ENCODE measurements around the gene KCND2.
"Not testable (repeated sequence)": the region's sequence is repeated elsewhere in the genome, so short reads cannot be mapped to it uniquely, and the experiment has no call there.

The KCND2 gene

DNA sequence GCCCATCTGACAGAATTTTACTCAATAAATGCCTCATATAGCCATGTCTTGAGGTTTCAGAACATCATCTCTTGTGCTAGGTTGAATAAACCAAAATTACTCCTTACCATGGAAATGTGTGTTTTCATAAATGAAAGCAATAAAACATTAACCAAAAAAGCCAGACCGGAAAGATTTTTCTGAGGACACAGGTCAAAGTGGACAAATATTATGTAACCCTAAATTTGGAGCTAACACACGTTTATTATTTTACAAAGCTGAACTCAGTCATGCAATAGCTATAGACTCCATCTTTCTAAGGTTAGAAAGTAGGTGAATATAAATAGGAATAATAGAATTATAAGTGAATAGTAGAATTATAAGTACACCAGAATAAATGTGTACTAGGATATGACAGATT lies 315.9 kb downstream of the KCND2 start:
- DNase-seq = no peak

DNA sequence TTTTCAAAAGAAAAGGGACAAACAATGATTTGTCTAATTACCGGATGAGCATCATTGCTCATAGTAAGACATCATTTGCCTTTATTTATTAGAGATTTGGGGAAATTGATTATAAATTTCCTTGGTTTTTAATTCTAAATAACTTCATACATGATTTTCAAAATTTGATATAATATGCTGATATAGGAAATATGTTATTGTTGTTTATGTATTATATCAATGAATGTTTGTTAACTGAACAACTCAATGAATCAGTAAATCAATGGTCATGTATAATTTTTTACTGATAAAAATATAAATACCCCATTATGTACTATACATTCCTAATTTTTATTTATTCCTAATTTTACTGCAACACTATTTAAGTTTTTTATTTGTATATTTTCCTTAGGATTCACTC lies 327.6 kb downstream of the KCND2 start:
- no peak for DNase-seq

DNA sequence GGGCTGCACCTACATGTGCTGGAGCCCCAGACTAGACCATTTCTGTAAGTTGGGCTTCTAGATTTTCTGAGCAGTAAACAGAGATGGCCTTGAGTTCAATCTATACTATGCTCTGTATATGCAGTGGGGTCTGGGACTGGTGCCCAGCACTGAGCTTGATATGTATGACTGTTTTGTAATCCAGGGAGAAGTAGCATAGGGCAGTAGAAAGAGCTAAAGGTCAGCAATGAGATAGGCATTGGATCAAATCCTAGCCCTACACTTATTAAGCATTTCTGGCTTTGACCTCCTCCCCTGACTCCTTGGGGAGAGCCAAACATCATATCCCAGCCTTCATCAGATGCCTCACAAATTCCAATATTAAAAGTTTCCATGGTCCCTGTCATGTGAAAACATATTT lies 330.4 kb downstream of the KCND2 start:
- DNase-seq = no peak

DNA sequence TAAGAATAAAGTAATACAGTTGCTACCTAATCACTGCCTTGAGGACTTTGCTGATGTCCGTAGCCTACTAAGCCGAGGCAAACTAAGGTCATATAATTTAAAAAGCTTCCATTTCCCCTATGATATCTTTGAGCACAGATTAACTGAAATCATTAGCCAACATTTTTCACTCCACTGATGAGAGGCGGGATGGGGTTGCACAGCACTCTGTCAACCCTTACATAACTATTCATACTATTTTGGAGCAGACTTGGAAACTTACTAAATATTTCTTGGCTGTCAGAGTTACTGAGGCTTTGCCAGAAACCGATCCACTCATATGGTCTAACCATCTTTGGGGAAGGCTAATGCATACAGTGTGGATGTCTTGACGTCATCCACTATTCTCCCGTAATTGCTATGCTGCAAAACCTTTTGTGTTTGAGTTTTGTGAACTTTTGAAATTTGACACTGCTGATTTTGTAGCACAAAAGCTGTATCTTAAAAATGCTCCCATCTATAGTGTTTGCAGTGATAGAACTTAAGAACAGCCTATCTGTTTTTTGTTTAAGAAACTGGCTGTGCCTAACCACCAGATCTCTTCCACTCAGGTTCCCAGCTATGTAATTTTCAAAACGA lies 336.3 kb downstream of the KCND2 start:
- no peak for DNase-seq

DNA sequence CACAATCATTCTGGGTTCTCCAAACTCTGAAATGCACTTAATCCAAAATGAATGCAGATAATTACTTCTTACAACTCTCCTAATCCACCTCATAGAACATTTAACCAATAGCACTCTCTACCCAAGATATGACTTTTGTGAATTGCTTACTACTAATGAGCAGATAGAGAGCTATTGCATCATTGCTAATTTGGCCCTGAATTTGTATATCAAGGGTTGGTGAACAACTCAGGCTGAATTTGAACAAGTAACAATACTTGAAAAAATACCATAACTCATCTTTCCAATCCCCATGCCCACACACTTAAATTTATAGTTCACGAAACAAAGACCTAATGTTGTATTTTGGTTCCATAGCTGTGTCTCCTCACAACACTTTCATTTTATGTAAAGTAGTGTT lies 339.0 kb downstream of the KCND2 start:
- no peak for DNase-seq

DNA sequence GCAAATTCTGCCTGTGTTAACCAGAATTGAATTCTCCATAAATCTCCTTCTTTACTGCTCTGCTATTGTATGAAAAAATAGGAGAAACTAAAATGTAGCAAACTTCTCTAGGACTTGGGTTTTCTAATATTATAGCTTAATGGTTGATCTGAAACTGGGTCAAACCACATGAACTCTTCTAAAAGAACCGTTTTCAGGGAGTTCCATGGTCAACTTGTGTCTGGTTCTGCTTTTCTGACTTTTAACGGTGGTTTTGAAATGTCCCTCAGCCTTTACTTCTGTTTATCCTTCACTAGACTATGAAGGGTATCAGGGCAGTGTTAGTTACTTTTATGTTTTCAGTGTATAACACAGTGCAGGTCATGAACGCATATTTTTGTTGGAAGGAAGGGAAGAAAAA lies 342.7 kb downstream of the KCND2 start:
- no peak for DNase-seq

DNA sequence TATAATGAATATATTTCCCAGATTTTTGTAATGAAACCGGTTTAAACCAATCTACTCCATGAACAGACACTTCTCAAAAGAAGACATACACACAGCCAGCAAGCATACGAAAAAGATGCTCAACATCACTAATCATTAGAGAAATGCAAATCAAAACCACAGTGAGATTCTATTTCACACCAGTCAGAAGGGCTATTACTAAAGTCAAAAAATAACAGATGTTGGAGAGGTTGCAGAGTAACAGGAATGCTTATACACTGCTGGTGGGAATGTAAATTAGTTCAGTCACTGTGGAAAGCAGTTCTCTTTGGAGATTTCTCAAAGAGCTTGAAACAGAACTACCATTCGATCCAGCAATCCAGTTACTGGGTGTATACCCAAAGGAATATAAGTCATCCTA lies 344.3 kb downstream of the KCND2 start:
- DNase-seq = no peak

DNA sequence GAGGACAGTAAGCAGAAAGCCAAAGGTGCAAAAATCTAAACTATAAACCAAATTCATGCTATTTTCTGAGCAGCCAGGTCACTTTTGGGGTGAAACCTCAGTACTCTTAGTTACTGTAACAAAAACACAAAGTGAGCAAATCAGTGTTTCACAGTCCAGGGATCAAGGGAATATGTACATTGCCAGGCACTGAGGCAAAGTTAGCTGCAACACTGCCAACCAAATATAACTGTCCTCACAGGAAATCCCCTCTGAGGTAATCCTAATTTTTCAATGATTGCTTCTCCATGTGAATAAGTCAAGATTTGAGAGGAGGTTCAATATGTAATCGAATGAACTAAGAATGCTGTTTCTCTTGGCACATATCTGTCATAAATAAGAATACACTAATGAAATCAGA lies 355.3 kb downstream of the KCND2 start:
- no peak for DNase-seq

DNA sequence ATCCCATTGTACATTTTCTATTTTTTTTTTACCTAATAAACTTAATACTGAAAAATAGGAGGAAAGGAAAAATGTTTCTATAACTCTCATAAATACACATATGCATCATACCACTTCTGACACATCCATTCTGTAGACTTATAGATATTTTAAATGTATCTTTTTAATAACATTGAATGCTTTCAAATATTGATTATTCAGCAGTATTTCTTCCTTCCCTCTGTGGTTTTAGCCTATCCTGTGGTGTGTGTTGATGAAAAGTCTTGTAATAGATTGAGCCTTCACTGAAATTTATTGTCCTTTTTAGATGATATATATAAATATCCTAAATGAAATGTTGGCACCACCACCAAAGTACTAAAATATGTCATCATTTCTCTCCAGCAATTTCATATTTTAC lies 366.9 kb downstream of the KCND2 start:
- no peak for DNase-seq

DNA sequence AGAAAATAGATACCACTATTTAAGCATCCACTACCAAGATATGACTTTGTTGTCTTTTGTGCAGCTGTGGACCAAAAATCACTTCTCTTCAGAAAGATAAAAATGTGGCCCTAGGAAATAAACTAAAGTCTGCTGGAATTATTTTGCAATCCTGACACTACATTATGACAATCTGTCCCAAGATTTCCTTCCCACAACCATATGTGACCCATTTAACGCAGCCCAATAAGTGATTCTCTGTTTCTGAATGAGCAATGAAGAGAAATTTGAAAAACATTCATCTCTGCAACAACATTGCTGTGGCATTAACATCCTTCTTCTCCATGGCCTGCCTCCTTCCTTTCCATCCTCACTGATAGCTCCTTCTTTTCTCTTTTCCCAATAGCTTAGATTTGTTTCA lies 373.0 kb downstream of the KCND2 start:
- no peak for DNase-seq

DNA sequence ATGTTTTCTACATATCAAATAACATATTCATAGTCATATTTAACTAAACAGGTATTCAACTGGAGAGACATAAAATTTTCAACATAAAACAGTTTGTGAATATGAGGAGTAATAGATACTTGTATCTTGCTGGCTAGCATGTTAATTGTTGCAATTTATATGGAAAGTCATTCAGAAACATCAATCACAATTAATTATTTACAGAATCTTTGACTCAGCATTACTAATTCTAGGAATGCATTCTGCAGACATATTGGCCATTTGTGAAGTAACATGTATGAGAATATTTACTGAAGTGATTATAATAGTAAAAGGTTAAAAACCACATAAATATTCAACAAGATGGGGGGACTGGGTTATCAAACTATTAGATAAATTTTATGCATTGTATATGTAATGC lies 381.3 kb downstream of the KCND2 start:
- DNase-seq = no peak

DNA sequence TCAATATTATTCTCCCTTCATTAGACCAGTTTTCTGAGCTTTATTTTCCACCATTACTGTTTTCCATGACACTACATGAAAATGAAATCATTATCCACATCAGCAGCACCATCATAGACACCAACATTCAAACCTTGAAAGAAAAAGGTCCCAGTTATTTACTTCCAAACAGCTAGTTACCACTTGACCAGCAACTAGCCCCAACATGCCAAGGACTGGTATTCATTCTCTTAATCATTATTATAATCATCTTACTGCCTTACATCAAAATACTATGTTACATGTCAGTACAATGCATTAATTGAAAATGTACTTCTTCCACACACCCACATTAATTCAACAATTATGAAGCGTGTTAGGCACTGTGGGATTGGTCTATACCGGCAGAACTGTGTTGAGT lies 385.5 kb downstream of the KCND2 start:
- no peak for DNase-seq

DNA sequence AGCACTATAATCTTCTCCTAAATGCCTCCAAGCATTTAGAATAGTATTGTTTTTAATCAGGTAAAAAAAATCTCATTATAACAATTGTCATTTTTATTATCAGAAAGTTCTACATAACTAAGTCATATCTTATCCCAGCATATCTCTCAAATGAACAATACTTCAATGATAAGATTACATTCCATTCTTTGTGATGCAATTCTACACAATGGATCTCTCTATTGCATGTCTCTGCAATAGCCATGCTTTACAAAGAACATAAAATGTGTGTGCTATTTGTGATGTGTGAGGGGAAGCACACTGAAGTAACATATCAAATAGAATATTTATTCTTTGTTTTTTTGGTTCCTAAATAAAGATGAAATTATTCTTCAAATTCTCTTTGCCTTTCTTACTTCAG lies 389.3 kb downstream of the KCND2 start:
- DNase-seq = no peak

DNA sequence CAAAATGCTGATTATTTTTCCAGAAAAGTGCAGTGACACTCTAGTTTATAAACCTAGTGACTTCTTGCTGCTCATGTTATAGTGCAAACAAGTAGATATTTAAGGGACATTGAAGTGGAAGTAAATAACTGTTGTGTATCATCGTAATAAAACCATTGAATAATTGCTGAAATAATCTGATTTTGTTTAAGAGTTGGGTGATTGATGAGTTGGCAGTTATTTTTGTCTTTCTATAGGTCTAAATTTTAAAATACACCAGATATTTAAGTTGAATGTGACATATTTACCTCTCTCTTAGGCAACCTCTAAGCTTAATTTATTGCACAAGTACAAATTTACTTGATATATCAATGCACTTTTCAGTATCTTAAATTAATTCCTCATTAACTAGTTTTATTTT lies 392.1 kb downstream of the KCND2 start:
- no peak for DNase-seq

DNA sequence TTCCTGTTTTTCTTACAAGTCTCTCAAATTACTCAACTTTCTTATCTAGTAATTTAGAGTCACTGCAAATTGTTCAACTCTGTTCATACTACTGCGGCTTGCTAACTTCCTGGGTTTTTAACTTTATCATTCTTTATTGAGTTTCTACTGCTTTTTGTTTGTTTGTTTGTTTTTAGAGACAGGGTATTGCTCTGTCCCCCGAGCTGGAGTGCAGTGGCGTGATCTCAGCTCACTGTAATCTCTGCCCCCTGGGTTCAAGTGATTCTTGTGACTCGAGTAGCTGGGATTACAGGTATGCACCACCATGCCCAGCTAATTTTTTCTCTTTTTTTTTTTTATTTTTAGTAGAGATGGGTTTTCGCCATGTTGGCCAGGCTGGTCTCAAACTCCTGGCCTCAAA lies 402.1 kb downstream of the KCND2 start:
- no peak for DNase-seq

DNA sequence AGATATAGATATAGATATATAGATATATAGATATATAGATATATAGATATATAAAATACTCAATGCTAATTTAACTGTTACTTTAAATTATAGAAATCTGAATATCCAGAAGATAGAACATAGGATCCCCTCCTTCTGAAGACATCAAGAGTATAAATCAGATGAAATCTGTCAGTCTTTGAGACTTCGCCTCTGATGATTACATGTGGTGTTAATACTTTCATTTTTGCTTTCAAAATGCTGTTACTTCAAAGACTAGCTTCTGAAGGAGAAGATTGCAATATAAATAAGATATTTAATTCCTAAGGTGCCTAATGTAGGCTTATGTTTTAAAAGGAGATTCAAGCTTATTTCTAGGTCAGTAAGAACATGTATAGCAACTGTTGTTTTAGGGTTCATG lies 404.6 kb downstream of the KCND2 start:
- DNase-seq = no peak

DNA sequence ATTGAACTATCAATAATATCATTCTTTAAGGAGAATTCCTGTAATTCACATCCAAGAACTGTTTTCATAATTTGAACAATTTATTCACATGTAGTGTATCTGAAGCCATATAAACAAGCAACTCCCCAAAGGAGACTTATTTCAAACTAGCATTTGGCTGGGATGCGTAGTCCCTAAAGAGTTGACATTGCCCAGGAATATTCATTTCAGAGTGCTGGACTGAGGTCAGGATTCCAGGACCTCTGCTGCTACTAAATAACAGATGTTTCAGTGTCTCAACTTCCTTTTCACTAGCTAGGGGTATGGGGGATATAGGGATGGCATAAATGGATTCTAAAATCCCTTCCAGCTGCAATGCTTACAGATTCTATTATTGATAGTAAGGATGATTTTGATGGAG lies 408.0 kb downstream of the KCND2 start:
- no peak for DNase-seq

DNA sequence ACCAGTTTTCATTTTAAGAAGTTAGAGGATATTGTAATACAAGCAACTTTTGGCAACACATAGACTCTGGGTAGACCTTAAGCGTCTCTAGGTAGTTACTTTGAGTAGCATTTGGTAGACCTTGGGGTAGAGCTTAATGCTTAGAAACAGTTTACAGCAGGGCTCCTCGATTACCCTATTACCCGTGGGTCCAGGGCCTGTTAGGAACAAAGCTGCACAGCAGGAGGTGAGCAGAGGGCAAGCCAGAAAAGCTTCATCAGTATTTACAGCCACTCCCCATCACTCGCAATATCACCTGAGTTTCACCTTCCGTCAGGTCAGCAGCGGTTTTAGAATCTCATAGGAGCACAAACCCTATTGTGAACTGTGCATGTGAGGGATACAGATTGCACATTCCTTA lies 411.5 kb downstream of the KCND2 start:
- no peak for DNase-seq

DNA sequence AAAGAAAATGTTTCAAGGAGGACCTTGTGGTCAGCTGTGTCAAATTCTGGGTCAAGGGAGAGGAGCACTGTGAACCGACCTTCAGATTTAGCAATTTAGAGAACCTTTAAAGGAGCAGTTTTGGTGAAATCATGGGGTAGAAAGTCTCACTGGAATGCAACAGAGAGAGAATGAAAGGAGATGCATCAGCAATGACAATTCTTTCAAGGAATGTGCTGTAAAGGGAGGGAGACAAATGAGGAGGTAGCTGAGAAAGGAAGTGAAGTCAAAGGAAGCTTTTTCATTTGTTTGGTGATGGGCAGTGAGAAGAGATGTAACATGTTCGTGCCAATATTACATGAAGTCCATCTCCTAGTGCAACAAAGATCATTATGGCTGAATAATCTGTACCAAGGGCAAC lies 418.9 kb downstream of the KCND2 start:
- DNase-seq = no peak

DNA sequence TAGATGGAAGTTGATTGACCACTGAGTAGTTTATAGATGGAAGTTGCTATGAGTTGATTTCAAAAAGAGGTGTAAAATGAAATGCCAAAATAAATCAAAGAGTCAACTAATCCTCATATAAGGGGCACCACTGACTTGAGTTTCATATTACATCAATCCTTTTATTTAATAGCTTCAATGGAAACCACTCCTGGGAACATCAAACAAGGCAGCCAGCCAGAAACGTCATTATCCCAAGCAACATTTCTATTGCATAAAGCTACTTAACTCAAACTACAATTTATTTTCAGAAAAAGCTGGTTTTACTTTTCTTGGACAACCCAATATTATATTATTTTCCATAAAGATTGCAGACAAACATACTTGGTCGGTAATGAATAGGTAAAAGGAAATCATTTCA lies 422.9 kb downstream of the KCND2 start:
- DNase-seq = no peak

DNA sequence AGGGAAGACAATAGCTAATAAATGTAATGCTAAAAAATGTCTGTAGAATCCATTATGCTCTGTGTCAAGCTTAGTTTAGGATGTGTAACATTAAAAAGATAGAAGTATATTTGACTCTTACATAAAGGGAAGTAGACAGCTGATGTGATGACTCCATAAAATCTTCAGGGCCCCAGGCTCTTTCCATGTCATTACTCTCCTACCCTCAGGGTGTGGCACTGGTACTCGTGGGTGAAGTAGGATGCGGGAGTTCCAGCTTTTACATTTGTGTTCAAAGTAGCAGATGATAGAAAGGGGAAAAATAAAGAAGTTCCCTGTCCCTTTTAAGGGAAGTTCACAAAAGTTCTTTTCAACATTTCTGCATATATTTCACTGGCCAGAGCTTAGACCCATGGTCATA lies 427.8 kb downstream of the KCND2 start:
- DNase-seq = no peak

DNA sequence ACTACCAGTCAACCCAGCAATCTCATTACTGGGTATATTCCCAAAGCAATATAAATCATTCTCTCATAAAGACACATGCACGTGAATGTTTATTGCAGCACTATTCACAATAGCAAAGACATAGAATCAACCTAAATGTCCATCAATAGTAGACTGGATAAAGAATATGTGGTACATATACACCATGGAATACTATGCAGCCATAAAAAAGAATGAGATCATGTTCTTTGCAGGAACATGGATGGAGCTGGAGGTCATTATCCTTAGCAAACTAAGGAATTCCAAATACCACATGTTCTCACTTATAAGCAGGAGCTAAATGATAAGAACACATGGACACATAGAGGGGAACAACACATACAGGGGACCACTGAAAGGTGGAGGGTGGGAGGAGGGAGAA lies 429.4 kb downstream of the KCND2 start:
- not testable (repeated sequence) for DNase-seq

DNA sequence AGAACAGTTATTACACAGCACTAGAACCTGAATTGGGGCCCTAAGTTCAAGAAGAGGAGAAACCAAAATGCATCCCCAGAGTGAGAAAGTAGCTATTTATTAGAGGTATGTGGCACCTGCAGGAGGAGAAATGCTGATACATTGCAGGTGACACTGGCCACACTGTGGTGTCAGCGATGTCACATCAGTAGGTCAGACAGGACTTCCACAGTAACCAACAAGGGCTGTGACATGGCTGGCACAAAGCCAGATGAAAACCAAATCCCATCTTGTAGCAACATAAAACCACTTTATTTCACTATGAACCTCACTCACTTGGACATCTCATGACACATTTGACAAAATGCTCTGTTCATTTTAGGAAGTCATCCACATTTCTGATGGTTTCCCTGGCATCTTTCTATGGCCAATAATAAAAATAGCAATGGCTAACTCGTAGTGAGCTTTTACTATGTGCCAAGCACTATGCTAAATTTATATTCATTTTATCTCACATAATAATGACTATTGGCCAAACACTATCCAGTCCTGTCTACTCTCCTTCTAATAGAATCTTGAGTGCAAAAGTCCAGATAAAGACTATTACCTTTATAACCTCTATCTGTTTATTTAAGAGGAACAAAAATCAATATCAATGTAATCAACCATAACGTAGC lies 430.7 kb downstream of the KCND2 start:
- DNase-seq = no peak

DNA sequence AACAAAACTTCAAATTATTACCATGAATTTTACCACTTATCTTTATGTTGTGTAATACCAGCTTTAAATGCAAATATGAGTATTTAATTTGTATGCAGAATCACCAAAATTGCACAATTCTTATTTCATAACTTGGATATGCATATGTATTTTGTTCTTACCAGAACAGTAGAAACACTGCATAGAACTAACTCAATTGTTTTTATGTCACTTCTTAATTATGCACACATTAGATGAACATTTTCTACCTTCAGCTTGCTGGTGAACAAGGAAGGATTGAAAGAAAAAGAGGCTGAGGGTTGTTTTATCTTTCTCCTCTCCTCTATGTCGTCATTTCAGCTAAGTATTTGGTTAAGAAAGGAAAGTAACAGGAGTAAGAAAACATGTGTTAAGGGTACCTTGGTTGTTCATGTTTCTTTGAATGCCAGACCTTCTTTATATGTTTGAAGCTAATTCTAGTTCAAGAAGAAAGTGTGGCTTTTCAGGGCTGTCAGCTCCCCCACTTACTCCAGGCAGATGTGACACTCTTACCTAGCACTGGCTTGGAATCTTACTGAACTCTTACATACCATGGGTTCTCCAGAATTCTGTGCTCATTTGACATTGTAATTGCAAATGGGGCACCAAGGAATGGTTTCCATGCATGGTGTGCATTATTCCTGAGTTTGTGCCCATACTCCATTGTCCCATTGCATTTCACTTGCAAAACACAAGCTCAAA lies 436.4 kb downstream of the KCND2 start:
- no peak for DNase-seq

DNA sequence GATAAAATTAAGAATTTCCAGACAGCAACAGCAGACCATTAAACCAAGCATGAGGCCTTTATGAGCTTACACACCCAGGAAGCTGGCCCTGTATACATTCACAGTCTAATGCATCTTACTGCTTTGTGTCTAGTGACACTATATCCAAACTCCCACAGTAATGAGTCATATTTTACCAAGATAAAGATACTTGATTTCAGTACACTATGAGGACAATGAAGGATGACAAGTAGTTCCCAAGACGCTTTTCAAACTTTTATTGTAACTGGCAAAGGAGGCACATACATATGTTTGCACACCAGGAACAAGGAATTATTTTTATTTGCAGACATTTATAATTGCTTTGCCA lies 437.0 kb downstream of the KCND2 start:
- DNase-seq = no peak
